Right atrium auricular region (tissue), 2 donors: Measurements from ENCODE around the gene HEATR5A. TPM values are rescaled to one million over a fixed set of nuclear protein-coding genes. Genes with fewer than 3 reads are reported as not detected.
"Not testable (repeated sequence)": the region's sequence is repeated elsewhere in the genome, so short reads cannot be mapped to it uniquely, and the experiment has no call there.

Source experiments
- DNase-seq: peaks from one replicate; pipeline ENCODE4 v3.0.0-alpha.2; 2019; ENCODE audit warnings: low spot score
- H3K27ac ChIP-seq, 2 donors: fragments of 200-600 bp; sonication (generic); 1 replicate in 1 of 2; 2 replicates in 1 of 2; pipeline ENCODE4 v1.5.1; 2016 to 2019
- H3K27me3 ChIP-seq, 2 donors: fragments of 200-600 bp; sonication (generic); one replicate each; pipeline versions ENCODE4 v1.5.1 to v1.6.0; 2017 to 2019
- H3K36me3 ChIP-seq: fragments of 200-600 bp; sonication (generic); one replicate; pipeline ENCODE4 v1.5.1; 2016
- H3K4me1 ChIP-seq, 2 donors: fragments of 200-600 bp; sonication (generic); one replicate each; pipeline versions ENCODE4 v1.5.1 to v1.6.0; 2017 to 2019
- H3K4me3 ChIP-seq, 2 donors: fragments of 200-600 bp; sonication (generic); 1 replicate in 1 of 2; 2 replicates in 1 of 2; pipeline ENCODE4 v1.5.1; 2017 to 2019; ENCODE audit warnings: mild to moderate bottlenecking in 1 of 2, moderate library complexity in 1 of 2
- H3K9me3 ChIP-seq, 2 donors: fragments of 200-600 bp; sonication (generic); one replicate each; pipeline ENCODE4 v1.5.1; 2019
- total RNA-seq, 2 donors: library from RNA; depleted of rRNA; stranded (reverse); fragments of >200 nt; gene quantifications; one replicate each; pipeline ENCODE4 v1.1.0, GENCODE V29; 2016
- TF ChIP-seq, protein P1 (sequence below), 2 donors: fragments of 200-600 bp; sonication (generic); IDR thresholded peaks; one replicate each; pipeline ENCODE4 v1.5.1; 2019; ENCODE audit warnings: antibody characterized with exemption in 2 of 2

The HEATR5A gene
- total RNA-seq, 2 donors from 2014 or later: 29.0 to 29.3 TPM

DNA sequence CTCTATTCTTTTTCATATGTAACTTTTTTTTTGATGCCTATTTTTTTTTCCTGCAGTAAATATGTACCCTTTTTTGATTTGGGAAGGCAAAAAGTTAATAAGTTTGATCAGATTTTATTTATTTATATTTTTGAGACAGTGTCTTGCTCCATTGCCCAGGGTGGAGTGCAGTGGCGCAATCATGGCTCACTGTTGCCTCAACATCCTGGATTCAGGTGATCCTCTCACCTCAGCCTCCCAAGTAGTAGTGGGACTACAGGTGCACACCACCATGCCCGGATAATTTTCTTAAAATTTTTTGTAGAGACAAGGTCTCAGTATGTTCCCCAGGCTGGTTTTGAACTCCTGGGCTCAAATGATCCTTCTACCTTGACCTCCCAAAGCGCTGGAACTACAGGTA, 79.1 kb downstream of the HEATR5A start:
- H3K4me3 ChIP-seq: no peak overlapping the region
- DNase-seq: no peak
- no peaks in the 10 kb centered on the region for H3K27me3 ChIP-seq
- peaks cover 27% of the 10 kb centered on the region for H3K36me3 ChIP-seq
- no peaks in the 10 kb centered on the region for H3K9me3 ChIP-seq
- H3K4me1 ChIP-seq: no peaks in the 10 kb centered on the region
- no peak overlapping the region for H3K27ac ChIP-seq
- TF ChIP-seq, protein P1, sequence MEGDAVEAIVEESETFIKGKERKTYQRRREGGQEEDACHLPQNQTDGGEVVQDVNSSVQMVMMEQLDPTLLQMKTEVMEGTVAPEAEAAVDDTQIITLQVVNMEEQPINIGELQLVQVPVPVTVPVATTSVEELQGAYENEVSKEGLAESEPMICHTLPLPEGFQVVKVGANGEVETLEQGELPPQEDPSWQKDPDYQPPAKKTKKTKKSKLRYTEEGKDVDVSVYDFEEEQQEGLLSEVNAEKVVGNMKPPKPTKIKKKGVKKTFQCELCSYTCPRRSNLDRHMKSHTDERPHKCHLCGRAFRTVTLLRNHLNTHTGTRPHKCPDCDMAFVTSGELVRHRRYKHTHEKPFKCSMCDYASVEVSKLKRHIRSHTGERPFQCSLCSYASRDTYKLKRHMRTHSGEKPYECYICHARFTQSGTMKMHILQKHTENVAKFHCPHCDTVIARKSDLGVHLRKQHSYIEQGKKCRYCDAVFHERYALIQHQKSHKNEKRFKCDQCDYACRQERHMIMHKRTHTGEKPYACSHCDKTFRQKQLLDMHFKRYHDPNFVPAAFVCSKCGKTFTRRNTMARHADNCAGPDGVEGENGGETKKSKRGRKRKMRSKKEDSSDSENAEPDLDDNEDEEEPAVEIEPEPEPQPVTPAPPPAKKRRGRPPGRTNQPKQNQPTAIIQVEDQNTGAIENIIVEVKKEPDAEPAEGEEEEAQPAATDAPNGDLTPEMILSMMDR (IDR thresholded peaks at IDR 0.05): no peak

GRCh38 chr14:31340297-31341063, 79.9 kb downstream of the HEATR5A start:
- TF ChIP-seq, protein P1 (IDR thresholded peaks at IDR 0.05): no peak
- no peak for DNase-seq
- no peak overlapping the region for H3K4me3 ChIP-seq
- H3K9me3 ChIP-seq: no peaks in the 10 kb centered on the region
- H3K36me3 ChIP-seq: peaks cover 24% of the 10 kb centered on the region
- H3K4me1 ChIP-seq: no peaks in the 10 kb centered on the region
- no peak overlapping the region for H3K27ac ChIP-seq
- H3K27me3 ChIP-seq: no peaks in the 10 kb centered on the region

- TF ChIP-seq, protein P1 (IDR thresholded peaks at IDR 0.05): no peak
- Histone ChIP-seq H3K9me3 (no peaks in the 10 kb centered on the region), H3K4me1 (no peaks in the 10 kb centered on the region), H3K27me3 (no peaks in the 10 kb centered on the region), H3K36me3 (peaks cover 17% of the 10 kb centered on the region), H3K4me3 (no peak overlapping the region), H3K27ac (no peak overlapping the region)
- DNase-seq: no peak
These were observed 80.6 kb downstream of the HEATR5A start for GRCh38 chr14:31339743-31340142.

DNA sequence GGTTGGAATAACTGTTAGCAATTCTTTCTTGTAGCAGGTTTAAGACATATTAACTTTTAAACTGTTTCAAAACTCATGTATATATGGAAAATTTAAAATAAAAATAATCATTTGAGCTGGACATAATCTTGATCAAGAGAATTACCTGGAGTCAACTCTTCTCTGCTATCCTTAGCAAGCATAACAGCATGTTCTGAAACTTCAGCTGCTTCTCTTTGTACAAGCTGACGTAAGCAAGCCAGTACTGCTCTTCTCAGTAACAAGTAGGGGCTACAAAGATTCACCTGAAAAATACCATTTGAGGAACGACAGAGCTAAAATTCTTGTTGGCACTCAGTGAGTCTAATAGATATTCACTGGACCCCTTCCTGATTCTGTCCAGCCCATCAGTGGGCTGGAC, 83.0 kb downstream of the HEATR5A start:
- Histone ChIP-seq H3K27ac (no peak overlapping the region), H3K27me3 (no peaks in the 10 kb centered on the region), H3K9me3 (no peaks in the 10 kb centered on the region), H3K4me3 (no peak overlapping the region), H3K36me3 (peaks cover 7% of the 10 kb centered on the region), H3K4me1 (no peaks in the 10 kb centered on the region)
- DNase-seq: no peak
- TF ChIP-seq, protein P1 (IDR thresholded peaks at IDR 0.05): no peak

GRCh38 chr14:31336646-31337045, 83.7 kb downstream of the HEATR5A start:
- H3K36me3 ChIP-seq: peaks cover 6% of the 10 kb centered on the region
- no peaks in the 10 kb centered on the region for H3K4me1 ChIP-seq
- H3K9me3 ChIP-seq: no peaks in the 10 kb centered on the region
- H3K27ac ChIP-seq: no peak overlapping the region
- TF ChIP-seq, protein P1 (IDR thresholded peaks at IDR 0.05): no peak
- no peak overlapping the region for H3K4me3 ChIP-seq
- no peaks in the 10 kb centered on the region for H3K27me3 ChIP-seq
- no peak for DNase-seq

- H3K36me3 ChIP-seq: peaks cover 20% of the 10 kb centered on the region
- not testable (repeated sequence) for H3K27me3 ChIP-seq
These were observed 89.0 kb downstream of the HEATR5A start for GRCh38 chr14:31331395-31331794.

DNA sequence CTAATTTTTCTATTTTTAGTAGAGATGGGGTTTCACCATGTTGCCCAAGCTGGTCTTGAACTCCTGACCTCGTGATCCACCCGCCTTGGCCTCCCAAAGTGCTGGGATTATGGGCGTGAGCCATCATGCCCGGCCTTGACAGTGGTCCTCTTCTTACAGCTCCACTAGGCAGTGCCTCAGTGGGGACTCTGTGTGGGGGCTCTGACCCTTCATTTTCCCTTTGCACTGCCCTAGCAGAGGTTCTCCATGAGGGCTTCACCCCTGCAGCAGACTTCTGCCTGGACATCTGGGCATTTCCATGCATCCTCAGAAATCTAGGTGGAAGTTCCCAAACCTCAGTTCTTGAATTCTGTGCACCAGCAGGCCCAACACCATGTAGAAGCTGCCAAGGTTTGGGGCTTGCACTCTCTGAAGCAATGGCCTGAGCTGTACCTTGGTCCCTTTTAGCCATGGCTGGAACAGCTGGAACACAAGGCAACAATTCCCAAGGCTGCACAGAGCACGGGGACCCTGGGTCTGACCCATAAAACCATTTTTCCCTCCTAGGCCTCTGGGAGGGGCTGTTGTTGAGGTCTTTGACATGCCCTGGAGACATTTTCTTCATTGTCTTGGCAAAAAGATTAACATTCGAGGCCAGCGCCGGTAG, 90.4 kb downstream of the HEATR5A start:
- H3K27ac ChIP-seq, H3K27me3 ChIP-seq, H3K9me3 ChIP-seq, H3K4me3 ChIP-seq, H3K4me1 ChIP-seq, DNase-seq: not testable (repeated sequence)
- peaks cover 20% of the 10 kb centered on the region for H3K36me3 ChIP-seq

More at GRCh38 chr14:31331395-31331794, 89.0 kb downstream of the HEATR5A start:
- not testable (repeated sequence) for H3K4me3 ChIP-seq, H3K9me3 ChIP-seq, DNase-seq, H3K4me1 ChIP-seq, H3K27ac ChIP-seq
